Smooth muscle cell (in vitro differentiated cells): ENCODE measurements around the gene AGPAT2. TPM values are rescaled to one million over a fixed set of nuclear protein-coding genes. Genes with fewer than 3 reads are reported as not detected.

Experiments used
- DNase-seq: peaks from one replicate; lab custom pipeline; 2025; ENCODE audit not compliant: unreplicated experiment; lab: John Stamatoyannopoulos, UW
- H2AFZ ChIP-seq: fragments of 200-600 bp; sonication (generic); 2 replicates; pipeline ENCODE4 v1.6.0; 2016; ENCODE audit warnings: antibody characterized with exemption, low read depth, mild to moderate bottlenecking
- H3F3A ChIP-seq: fragments of 200-600 bp; sonication (generic); 2 replicates; pipeline ENCODE4 v1.6.0; 2017; ENCODE audit warnings: antibody characterized with exemption, low read depth
- H3K27ac ChIP-seq: fragments of 200-600 bp; sonication (generic); 2 replicates; pipeline ENCODE4 v1.5.1; 2016; ENCODE audit warnings: low read depth, mild to moderate bottlenecking
- H3K27me3 ChIP-seq: fragments of 200-600 bp; sonication (generic); 2 replicates; pipeline ENCODE4 v1.6.1; 2016; ENCODE audit warnings: low read depth, mild to moderate bottlenecking
- H3K36me3 ChIP-seq: fragments of 200-600 bp; sonication (generic); 2 replicates; pipeline ENCODE4 v1.5.1; 2016; ENCODE audit warnings: low read depth
- H3K4me1 ChIP-seq: fragments of 200-600 bp; sonication (generic); 2 replicates; pipeline ENCODE4 v1.5.1; 2016; ENCODE audit warnings: low read depth
- H3K4me2 ChIP-seq: fragments of 200-600 bp; sonication (generic); 2 replicates; pipeline ENCODE4 v1.6.0; 2016; ENCODE audit warnings: mild to moderate bottlenecking
- H3K4me3 ChIP-seq: fragments of 200-600 bp; sonication (generic); 2 replicates; pipeline ENCODE4 v1.5.1; 2016; ENCODE audit warnings: mild to moderate bottlenecking
- H3K79me2 ChIP-seq: fragments of 200-600 bp; sonication (generic); 2 replicates; pipeline ENCODE4 v1.6.0; 2016; ENCODE audit warnings: low read depth, mild to moderate bottlenecking
- H3K9ac ChIP-seq: fragments of 200-600 bp; sonication (generic); 2 replicates; pipeline ENCODE4 v1.6.0; 2016; ENCODE audit warnings: low read depth
- H3K9me3 ChIP-seq: fragments of 200-600 bp; sonication (generic); replicated peaks from 2 replicates; pipeline ENCODE4 v1.5.1; 2016; ENCODE audit warnings: low read depth
- H4K20me1 ChIP-seq: fragments of 200-600 bp; sonication (generic); 2 replicates; pipeline ENCODE4 v1.6.0; 2016; ENCODE audit warnings: low read depth
- WGBS: methylation state at CpG from one replicate; pipeline ENCODE4 v1.1.7; 2016; ENCODE audit warnings: low lambda C conversion rate; 5-methylcytosine and 5-hydroxymethylcytosine counted together
- polyA plus RNA-seq: library from polyadenylated mRNA; unstranded; fragments of >200 nt; fragmentation: Nextera tagmentation; extraction: Ambion mirVana; gene quantifications from 2 replicates; pipeline ENCODE4 v1.2.1, GENCODE V29; 2016
- total RNA-seq: library from RNA; depleted of rRNA; stranded (reverse); fragments of >200 nt; gene quantifications from 2 replicates; pipeline ENCODE4 v1.2.3, GENCODE V29; 2014
- TF ChIP-seq, protein P1 (sequence below): fragments of 200-600 bp; sonication (generic); IDR thresholded peaks from 2 replicates; pipeline ENCODE4 v1.5.1; 2017; ENCODE audit warnings: borderline replicate concordance, mild to moderate bottlenecking, antibody characterized with exemption; ENCODE audit not compliant: insufficient read depth, poor library complexity, severe bottlenecking

AGPAT2 gene
- total and polyA plus RNA-seq, 2 experiments from 2014 or later, result 42.9 to 105 TPM

DNA sequence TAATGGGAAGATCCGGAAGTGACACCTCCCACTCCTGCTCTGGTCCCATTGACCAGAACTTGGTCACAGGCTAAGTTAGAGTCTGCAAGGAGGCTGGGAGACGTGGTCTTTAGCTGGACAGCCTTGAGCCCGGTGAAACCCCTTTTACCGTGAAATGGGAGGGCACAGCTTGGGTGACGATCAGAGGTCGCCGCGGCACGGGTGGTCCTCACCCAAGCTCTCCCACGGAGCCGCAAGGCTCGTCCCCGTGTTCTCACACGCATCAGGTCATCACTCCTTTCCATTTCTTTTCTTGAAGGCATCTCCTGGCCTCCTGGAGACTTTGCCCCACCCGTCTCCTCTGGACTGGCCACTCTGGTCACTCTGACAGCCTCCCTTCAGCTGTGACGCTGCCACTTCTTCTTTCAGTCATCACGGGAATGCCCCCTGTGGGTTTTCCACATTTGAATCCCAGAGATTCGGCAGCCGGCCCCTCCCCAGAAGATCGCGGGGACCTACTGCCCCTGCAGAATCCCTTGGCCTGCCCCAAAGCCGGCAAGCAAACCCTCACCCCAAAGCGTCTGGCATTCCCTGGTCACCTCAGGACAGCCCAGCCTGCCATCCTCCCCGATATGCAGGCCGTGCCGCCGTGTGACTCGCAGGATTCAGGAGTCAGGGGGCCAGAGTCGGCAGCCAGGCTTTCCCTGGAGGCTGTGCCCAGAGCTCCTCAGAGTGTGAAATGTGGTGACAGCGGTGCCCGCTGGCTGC, 43.5 kb downstream of the AGPAT2 start:
- H3K27me3 ChIP-seq, result no peaks in the 10 kb centered on the region
- H3K4me1 ChIP-seq, result peaks cover 6% of the 10 kb centered on the region
- no peak overlapping the region for H3K4me3 ChIP-seq
- H3F3A ChIP-seq, result no peaks in the 10 kb centered on the region
- DNase-seq, result no peak
- no peak overlapping the region for H3K27ac ChIP-seq
- TF ChIP-seq, protein P1, sequence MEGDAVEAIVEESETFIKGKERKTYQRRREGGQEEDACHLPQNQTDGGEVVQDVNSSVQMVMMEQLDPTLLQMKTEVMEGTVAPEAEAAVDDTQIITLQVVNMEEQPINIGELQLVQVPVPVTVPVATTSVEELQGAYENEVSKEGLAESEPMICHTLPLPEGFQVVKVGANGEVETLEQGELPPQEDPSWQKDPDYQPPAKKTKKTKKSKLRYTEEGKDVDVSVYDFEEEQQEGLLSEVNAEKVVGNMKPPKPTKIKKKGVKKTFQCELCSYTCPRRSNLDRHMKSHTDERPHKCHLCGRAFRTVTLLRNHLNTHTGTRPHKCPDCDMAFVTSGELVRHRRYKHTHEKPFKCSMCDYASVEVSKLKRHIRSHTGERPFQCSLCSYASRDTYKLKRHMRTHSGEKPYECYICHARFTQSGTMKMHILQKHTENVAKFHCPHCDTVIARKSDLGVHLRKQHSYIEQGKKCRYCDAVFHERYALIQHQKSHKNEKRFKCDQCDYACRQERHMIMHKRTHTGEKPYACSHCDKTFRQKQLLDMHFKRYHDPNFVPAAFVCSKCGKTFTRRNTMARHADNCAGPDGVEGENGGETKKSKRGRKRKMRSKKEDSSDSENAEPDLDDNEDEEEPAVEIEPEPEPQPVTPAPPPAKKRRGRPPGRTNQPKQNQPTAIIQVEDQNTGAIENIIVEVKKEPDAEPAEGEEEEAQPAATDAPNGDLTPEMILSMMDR, result no peak
- no peak overlapping the region for H3K9ac ChIP-seq
- no peaks in the 10 kb centered on the region for H3K36me3 ChIP-seq
- no peaks in the 10 kb centered on the region for H3K9me3 ChIP-seq
- H3K79me2 ChIP-seq, result no peaks in the 10 kb centered on the region
- no peak overlapping the region for H2AFZ ChIP-seq
- peak overlapping the region; percentile 56 for H3K4me2 ChIP-seq
- 71% methylated on average over 31 of the region's 31 CpGs for WGBS
- no peaks in the 10 kb centered on the region for H4K20me1 ChIP-seq

DNA sequence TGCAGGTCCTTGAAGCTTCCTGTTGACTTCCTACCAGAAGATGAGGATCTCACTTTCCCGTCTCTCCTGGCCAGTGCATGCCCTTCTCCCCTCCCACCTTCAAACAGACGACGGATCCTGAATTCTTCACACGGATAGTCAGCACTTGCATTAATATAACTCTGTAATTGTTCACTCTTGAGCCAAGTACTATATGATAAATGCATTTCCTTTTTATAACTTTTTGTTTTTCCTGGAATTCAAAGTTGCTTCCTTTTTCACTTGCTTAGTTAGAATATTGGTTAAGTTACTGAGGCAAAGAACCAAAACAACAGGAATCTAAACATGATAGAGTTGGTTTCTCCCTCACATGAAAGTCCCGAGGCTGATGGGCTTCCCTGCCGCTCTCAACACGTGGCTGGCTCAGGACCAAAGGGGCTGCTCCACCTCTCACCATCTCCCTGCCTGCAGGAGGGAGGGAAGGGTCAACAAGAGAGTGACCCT, 44.8 kb downstream of the AGPAT2 start:
- Histone ChIP-seq H3K79me2 (no peaks in the 10 kb centered on the region), H3K36me3 (no peaks in the 10 kb centered on the region), H2AFZ (no peak overlapping the region), H4K20me1 (no peaks in the 10 kb centered on the region), H3F3A (no peaks in the 10 kb centered on the region), H3K4me1 (peaks cover 6% of the 10 kb centered on the region), H3K4me3 (no peak overlapping the region), H3K4me2 (no peak overlapping the region), H3K9ac (no peak overlapping the region), H3K9me3 (no peaks in the 10 kb centered on the region), H3K27me3 (no peaks in the 10 kb centered on the region), H3K27ac (no peak overlapping the region)
- WGBS, result 78% methylated on average over 7 of the region's 7 CpGs
- DNase-seq, result no peak
- TF ChIP-seq, protein P1, result no peak

DNA sequence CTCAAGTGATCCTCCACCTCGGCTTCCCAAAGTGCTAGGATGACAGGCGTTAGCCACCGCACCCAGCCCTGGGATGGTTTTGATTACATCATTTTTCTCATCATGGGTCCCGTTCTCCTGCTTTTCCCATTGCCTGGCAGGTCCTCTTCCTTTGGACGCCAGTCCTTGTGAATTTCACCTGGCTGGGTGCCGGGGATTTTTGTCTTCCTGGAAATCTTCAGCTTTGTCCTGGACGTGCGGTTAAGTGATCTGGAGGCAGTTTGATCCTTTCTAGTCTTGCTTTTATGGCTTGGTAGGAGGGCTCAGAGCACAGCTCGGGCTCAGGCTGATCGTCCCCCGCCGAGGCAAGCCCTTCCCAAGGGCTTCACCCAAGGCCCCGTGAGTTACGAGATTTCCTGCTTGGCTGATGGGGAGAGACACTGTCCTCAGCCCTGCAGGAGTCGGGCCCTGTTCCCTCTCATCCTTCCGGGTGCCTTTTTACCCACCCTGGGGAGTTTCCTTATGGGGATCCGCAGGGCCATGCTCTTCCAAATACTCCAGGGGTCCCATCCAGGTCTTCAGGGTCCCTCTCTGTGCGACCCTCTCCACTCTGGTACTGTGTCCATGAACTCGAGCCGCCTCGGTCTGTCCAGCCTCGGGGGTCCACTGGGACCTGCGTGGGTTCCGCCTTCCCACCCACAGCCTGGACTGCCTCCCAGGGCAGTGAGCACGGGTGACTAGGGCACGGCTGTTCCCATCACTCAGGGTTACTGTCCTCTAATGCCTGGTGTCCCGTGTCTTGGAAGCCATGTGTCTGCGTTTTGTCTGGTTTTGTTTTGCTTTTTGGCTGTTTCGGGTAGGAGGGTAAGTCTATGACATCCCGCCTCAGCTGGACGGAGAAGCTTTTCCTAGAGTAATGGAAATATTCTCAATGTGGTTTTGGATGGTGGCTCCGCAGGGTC, 46.8 kb downstream of the AGPAT2 start:
- TF ChIP-seq, protein P1, result no peak
- DNase-seq, result no peak
- H4K20me1 ChIP-seq, result no peaks in the 10 kb centered on the region
- H2AFZ ChIP-seq, result no peak overlapping the region
- no peaks in the 10 kb centered on the region for H3K27me3 ChIP-seq
- H3F3A ChIP-seq, result no peaks in the 10 kb centered on the region
- WGBS, result 84% methylated on average over 32 of the region's 32 CpGs
- H3K4me2 ChIP-seq, result no peak overlapping the region
- peaks cover 6% of the 10 kb centered on the region for H3K4me1 ChIP-seq
- no peaks in the 10 kb centered on the region for H3K9me3 ChIP-seq
- H3K27ac ChIP-seq, result no peak overlapping the region
- no peak overlapping the region for H3K4me3 ChIP-seq
- no peaks in the 10 kb centered on the region for H3K36me3 ChIP-seq
- H3K79me2 ChIP-seq, result no peaks in the 10 kb centered on the region
- no peak overlapping the region for H3K9ac ChIP-seq
